OCI-LY7 (cell line): ENCODE data around the gene TAOK1. TPM values are rescaled to one million over a fixed set of nuclear protein-coding genes. Genes with fewer than 3 reads are reported as not detected.
A peak's percentile ranks its signal among the peaks of the same experiment; 100 is the strongest.

Experiments
- BruUV-seq: library from RNA; stranded (reverse); fragments of 400-500 nt; replicated peaks from 2 replicates; lab custom pipeline; 2021; lab: Mats Ljungman, UMichigan
- CTCF ChIA-PET: fragments of 300-600 bp; sonication (Branson Sonifier 250); formaldehyde crosslinking; loops from one replicate; lab custom pipeline; 2022; ENCODE audit warnings: antibody characterized with exemption; ENCODE audit not compliant: unreplicated experiment; lab: Charles Lee
- POLR2A ChIA-PET: fragments of 300-600 bp; sonication (Branson Sonifier 250); formaldehyde crosslinking; loops from one replicate; lab custom pipeline; 2022; ENCODE audit warnings: antibody characterized with exemption; lab: Charles Lee
- DNase-seq: peaks from one replicate; pipeline ENCODE4 v3.0.0-alpha.2; 2015; ENCODE audit warnings: low spot score
- H2AFZ ChIP-seq: fragments of 200-600 bp; sonication (generic), shearing (Covaris generic); 2 replicates; pipeline ENCODE4 v1.6.1; 2014; ENCODE audit warnings: mild to moderate bottlenecking, antibody characterized with exemption, low read length, moderate library complexity
- H3K27ac ChIP-seq: fragments of 200-600 bp; sonication (generic); 2 replicates; pipeline ENCODE4 v1.5.1; 2014; ENCODE audit warnings: mixed run types, low read depth, mild to moderate bottlenecking, moderate library complexity, low read length, inconsistent platforms; ENCODE audit not compliant: poor library complexity, severe bottlenecking
- H3K36me3 ChIP-seq: fragments of 200-600 bp; sonication (generic); 2 replicates; pipeline ENCODE4 v1.6.1; 2014; ENCODE audit warnings: mild to moderate bottlenecking, antibody characterized with exemption, low read length, moderate library complexity, mixed read lengths; ENCODE audit not compliant: insufficient read depth
- H3K4me1 ChIP-seq: fragments of 200-600 bp; sonication (generic); 2 replicates; pipeline ENCODE4 v1.5.1; 2014; ENCODE audit warnings: mild to moderate bottlenecking, low read length; ENCODE audit not compliant: insufficient read depth, poor library complexity, severe bottlenecking
- H3K4me2 ChIP-seq: fragments of 200-600 bp; sonication (generic); 2 replicates; pipeline ENCODE4 v1.6.1; 2014; ENCODE audit warnings: mild to moderate bottlenecking, low read length
- H3K4me3 ChIP-seq: fragments of 200-600 bp; sonication (generic); 2 replicates; pipeline ENCODE4 v1.5.1; 2014; ENCODE audit warnings: mild to moderate bottlenecking, low read depth, low read length; ENCODE audit not compliant: poor library complexity, severe bottlenecking
- H3K79me2 ChIP-seq: fragments of 200-600 bp; sonication (generic); 2 replicates; pipeline ENCODE4 v1.6.1; 2016; ENCODE audit warnings: low read depth, mild to moderate bottlenecking, low read length, moderate library complexity, mixed read lengths; ENCODE audit not compliant: insufficient read depth
- H3K9me2 ChIP-seq: fragments of 200-600 bp; sonication (generic); 2 replicates; pipeline ENCODE4 v1.6.1; 2016; ENCODE audit warnings: mild to moderate bottlenecking, low read length, mixed read lengths; ENCODE audit not compliant: insufficient read depth
- H3K9me3 ChIP-seq: fragments of 200-600 bp; sonication (generic); 2 replicates; pipeline ENCODE4 v1.6.1; 2014; ENCODE audit warnings: mild to moderate bottlenecking, mixed run types, low read length, mixed read lengths
- H4K20me1 ChIP-seq: fragments of 200-600 bp; sonication (generic); 2 replicates; pipeline ENCODE4 v1.6.1; 2014; ENCODE audit warnings: mild to moderate bottlenecking, antibody characterized with exemption, low read length, moderate library complexity, mixed read lengths; ENCODE audit not compliant: insufficient read depth
- EZH2phosphoT487 ChIP-seq: fragments of 200-600 bp; sonication (generic); IDR thresholded peaks from 2 replicates; pipeline ENCODE4 v1.6.1; 2018; ENCODE audit warnings: low read depth, borderline replicate concordance, mild to moderate bottlenecking, mixed run types, antibody characterized with exemption, low read length, moderate library complexity, mixed read lengths
- intact Hi-C: fragments of 100-400 bp; cut with micrococcal nuclease; formaldehyde crosslinking; loops from one replicate; pipeline ENCODE4 v1.10.0; 2022; ENCODE audit not compliant: unreplicated experiment
- total RNA-seq, 2 experiments: library from RNA; depleted of rRNA in 1 of 2; stranded (reverse); fragments of >200 nt in 1 of 2; shearing (Covaris generic) in 1 of 2; gene quantifications; 2 replicates each; pipeline ENCODE4 v1.2.3, GENCODE V29; 2014 to 2022
- TF ChIP-seq, protein P1 (sequence below): fragments of 200-600 bp; sonication (generic); conservative IDR thresholded peaks from 2 replicates; pipeline ENCODE4 v1.5.1; 2014; ENCODE audit warnings: mild to moderate bottlenecking, antibody characterized with exemption, low read length, moderate library complexity, mixed read lengths

Gene TAOK1
- total RNA-seq, 2 experiments from 2014 or later, result 30.4 to 46.8 TPM

DNA sequence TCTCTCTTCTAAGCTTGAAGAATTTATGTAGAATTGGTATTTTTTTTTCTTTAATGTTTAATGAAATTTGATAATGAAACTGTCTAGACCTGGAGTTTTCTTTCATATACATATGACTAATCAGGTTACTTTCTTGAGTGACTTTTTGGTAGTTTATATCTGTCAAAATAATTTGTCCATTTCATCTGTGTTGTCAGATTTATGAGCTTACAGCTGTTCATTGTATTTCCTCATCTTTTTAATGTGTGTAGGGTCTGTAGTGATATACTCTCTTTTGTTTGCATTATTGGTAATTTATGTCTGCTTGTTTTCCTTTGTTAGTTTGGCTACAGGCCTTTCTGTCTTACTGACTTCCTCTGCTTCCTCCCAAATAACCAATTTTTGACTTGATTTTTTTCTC is 55.7 kb downstream of the TAOK1 start:
- BruUV-seq, result no TSS peak
- peak overlapping the region; percentile 14; the same call in 1 of the 2 replicates for H3K4me2 ChIP-seq
- H3K36me3 ChIP-seq, result no peaks in the 10 kb centered on the region; the same call in 1 of the 2 replicates
- H3K4me1 ChIP-seq, result peaks cover 46% of the 10 kb centered on the region
- ChIA-PET CTCF (no interaction called here), POLR2A (interaction anchor here (0.6 to 1.2 kb wide), 2 partner anchors 13 to 27 kb away, joined by 3 read pairs; no protein-coding TSS in a partner anchor)
- H3K4me3 ChIP-seq, result no peak overlapping the region
- no peak overlapping the region for H2AFZ ChIP-seq
- no peak for DNase-seq
- H3K27ac ChIP-seq, result no peak overlapping the region
- intact Hi-C loops, result no loop called here
- no peak for TF ChIP-seq EZH2phosphoT487
- TF ChIP-seq, protein P1, sequence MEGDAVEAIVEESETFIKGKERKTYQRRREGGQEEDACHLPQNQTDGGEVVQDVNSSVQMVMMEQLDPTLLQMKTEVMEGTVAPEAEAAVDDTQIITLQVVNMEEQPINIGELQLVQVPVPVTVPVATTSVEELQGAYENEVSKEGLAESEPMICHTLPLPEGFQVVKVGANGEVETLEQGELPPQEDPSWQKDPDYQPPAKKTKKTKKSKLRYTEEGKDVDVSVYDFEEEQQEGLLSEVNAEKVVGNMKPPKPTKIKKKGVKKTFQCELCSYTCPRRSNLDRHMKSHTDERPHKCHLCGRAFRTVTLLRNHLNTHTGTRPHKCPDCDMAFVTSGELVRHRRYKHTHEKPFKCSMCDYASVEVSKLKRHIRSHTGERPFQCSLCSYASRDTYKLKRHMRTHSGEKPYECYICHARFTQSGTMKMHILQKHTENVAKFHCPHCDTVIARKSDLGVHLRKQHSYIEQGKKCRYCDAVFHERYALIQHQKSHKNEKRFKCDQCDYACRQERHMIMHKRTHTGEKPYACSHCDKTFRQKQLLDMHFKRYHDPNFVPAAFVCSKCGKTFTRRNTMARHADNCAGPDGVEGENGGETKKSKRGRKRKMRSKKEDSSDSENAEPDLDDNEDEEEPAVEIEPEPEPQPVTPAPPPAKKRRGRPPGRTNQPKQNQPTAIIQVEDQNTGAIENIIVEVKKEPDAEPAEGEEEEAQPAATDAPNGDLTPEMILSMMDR, result no peak
- peaks cover 89% of the 10 kb centered on the region for H3K79me2 ChIP-seq
- no peaks in the 10 kb centered on the region for H4K20me1 ChIP-seq
- no peaks in the 10 kb centered on the region for H3K9me2 ChIP-seq
- H3K9me3 ChIP-seq, result no peaks in the 10 kb centered on the region

GRCh38 chr17:29449865-29450671 is 59.9 kb downstream of the TAOK1 start:
- intact Hi-C loops, result no loop called here
- Histone ChIP-seq H3K4me1 (peaks cover 39% of the 10 kb centered on the region), H3K36me3 (peaks cover 40% of the 10 kb centered on the region), H3K27ac (no peak overlapping the region), H3K4me2 (no peak overlapping the region), H3K9me2 (no peaks in the 10 kb centered on the region), H3K79me2 (peaks cover 68% of the 10 kb centered on the region), H2AFZ (no peak overlapping the region), H3K4me3 (no peak overlapping the region), H4K20me1 (no peaks in the 10 kb centered on the region), H3K9me3 (peaks cover 16% of the 10 kb centered on the region)
- ChIA-PET POLR2A (interaction anchor here (0.6 kb wide), 2 partner anchors 104 to 168 kb away, joined by 3 to 5 read pairs; no protein-coding TSS in a partner anchor), CTCF (no interaction called here)
- no peak for DNase-seq
- BruUV-seq, result no TSS peak
- no peak for TF ChIP-seq EZH2phosphoT487
- TF ChIP-seq, protein P1, result no peak

GRCh38 chr17:29451121-29451742 is 61.1 kb downstream of the TAOK1 start:
- CTCF ChIA-PET, result no interaction called here
- TF ChIP-seq, protein P1, result no peak
- TF ChIP-seq EZH2phosphoT487, result no peak
- intact Hi-C loops, result no loop called here
- no peak for DNase-seq
- POLR2A ChIA-PET, result no interaction called here
- no peak overlapping the region for H3K27ac ChIP-seq
- BruUV-seq, result no TSS peak
- no peaks in the 10 kb centered on the region for H4K20me1 ChIP-seq
- no peak overlapping the region for H3K4me2 ChIP-seq
- peaks cover 28% of the 10 kb centered on the region for H3K4me1 ChIP-seq
- H3K4me3 ChIP-seq, result no peak overlapping the region
- H3K36me3 ChIP-seq, result peaks cover 52% of the 10 kb centered on the region
- peaks cover 66% of the 10 kb centered on the region for H3K79me2 ChIP-seq
- no peaks in the 10 kb centered on the region for H3K9me2 ChIP-seq
- no peak overlapping the region for H2AFZ ChIP-seq
- peaks cover 16% of the 10 kb centered on the region for H3K9me3 ChIP-seq
